H1 (cell line): Measurements from ENCODE around the gene LECT2. TPM values are rescaled to one million over a fixed set of nuclear protein-coding genes. Genes with fewer than 3 reads are reported as not detected.

Experiments
- ASH2L ChIP-seq: fragments of 200-600, 300-600 bp; sonication (generic); IDR thresholded peaks from one replicate; pipeline ENCODE4 v1.7.1; 2017; ENCODE audit warnings: low read length
- BCL11A ChIP-seq, 2 experiments: IDR thresholded peaks; one replicate each; pipeline ENCODE4 v1.6.1; 2011; ENCODE audit warnings: low read depth in 2 of 2, low read length in 2 of 2, mild to moderate bottlenecking in 2 of 2
- CBX8 ChIP-seq: fragments of 300-800, 300-1000 bp; sonication (generic); IDR thresholded peaks from 2 replicates; pipeline ENCODE4 v1.7.1; 2016; ENCODE audit warnings: low read depth, low read length, borderline replicate concordance
- CTBP2 ChIP-seq: IDR thresholded peaks from 2 replicates; pipeline ENCODE4 v1.7.0; 2011; ENCODE audit warnings: borderline replicate concordance, mild to moderate bottlenecking, moderate library complexity, mixed read lengths, low read length; ENCODE audit not compliant: insufficient read depth, insufficient read length
- JUND ChIP-seq: IDR thresholded peaks from 2 replicates; pipeline ENCODE4 v1.6.1; 2011; ENCODE audit warnings: mild to moderate bottlenecking, improper control_type of control experiment, low read length
- SIX5 ChIP-seq: IDR thresholded peaks from 2 replicates; pipeline ENCODE4 v1.6.1; 2011; ENCODE audit warnings: mild to moderate bottlenecking, low read depth, low read length
- SP4 ChIP-seq: IDR thresholded peaks from 2 replicates; pipeline ENCODE4 v1.6.1; 2012; ENCODE audit warnings: low read length, inconsistent platforms
- TAF7 ChIP-seq: optimal IDR thresholded peaks from 2 replicates; pipeline ENCODE3; 2011; ENCODE audit warnings: low read depth, mild to moderate bottlenecking, inconsistent platforms, low read length, moderate library complexity, borderline replicate concordance
- polyA plus RNA-seq, 7 experiments: library from polyadenylated mRNA; depleted of rRNA in 3 of 7; stranded (reverse) in 5 of 7; unstranded in 2 of 7; fragments of >200 nt in 5 of 7; fragments of 200-250 nt in 2 of 7; gene quantifications; 1 replicate in 5 of 7; 2 replicates in 1 of 7; 4 replicates in 1 of 7; pipeline versions ENCODE4 v1.2.1 to v1.2.3, GENCODE V29; 2011 to 2013; ENCODE audit warnings: missing spikeins in 2 of 7, mixed read lengths in 2 of 7
- total RNA-seq: library from RNA; stranded (reverse); fragmentation: NEBNext Ultra II Directional; extraction: Animal tissue kit (Norgen Biotek cat#: 25700); gene quantifications from 2 replicates; pipeline ENCODE4 v1.2.1, GENCODE V29; 2021

LECT2 gene
- total and polyA plus RNA-seq, 2 of the 8 experiments (the other 6 are each of a cell fraction or from before 2014, with no cell fraction given), result not detected

- no peak for TF ChIP-seq CTBP2
- no peak for TF ChIP-seq ASH2L
- TF ChIP-seq JUND, result no peak
- no peak for TF ChIP-seq TAF7
- no peak for TF ChIP-seq BCL11A (IDR thresholded peaks at IDR 0.05; ENCODE audit: low read depth in 2 of 2, low read length in 2 of 2)
- no peak for TF ChIP-seq SP4
- no peak for TF ChIP-seq SIX5
- no peak for TF ChIP-seq CBX8
Measured at GRCh38 chr5:136000932-136001331, 46.1 kb upstream of the LECT2 start (continued).
